Stimulated activated CD4-positive, alpha-beta T cell treated with anti-CD3 and anti-CD28 coated beads, Interleukin-15, amount 100 ng/mL, for 48 hours (primary cell): ENCODE data around the gene PNPO.

ENCODE experiments used
- DNase-seq, 2 donors: peaks; one replicate each; pipeline ENCODE4 v3.0.0-alpha.2; 2020; ENCODE audit warnings: low read depth in 2 of 2

Gene PNPO

DNA sequence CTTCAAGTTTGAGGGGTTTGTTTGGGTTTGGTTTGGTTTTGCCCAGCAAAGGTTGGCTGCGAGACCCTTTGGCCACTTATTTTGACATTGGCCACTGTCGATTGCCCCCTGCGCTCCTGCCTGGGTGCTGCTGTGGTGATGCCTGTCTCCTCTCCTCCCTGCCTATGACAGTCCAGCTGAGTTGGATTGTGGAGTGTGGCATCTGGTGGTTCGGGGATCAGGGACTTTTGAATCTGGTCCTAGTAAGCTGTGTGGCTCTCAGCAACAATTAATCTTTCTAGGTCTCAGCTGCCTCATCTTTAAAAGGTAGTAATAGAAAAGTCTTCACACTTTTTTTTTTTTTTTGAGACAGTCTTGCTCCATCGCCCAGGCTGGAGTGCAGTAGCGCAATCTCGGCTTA is 56.7 kb downstream of the PNPO start:
- no peak for DNase-seq
